Measurements from ENCODE around the gene KLHDC8B.

The KLHDC8B gene

DNA sequence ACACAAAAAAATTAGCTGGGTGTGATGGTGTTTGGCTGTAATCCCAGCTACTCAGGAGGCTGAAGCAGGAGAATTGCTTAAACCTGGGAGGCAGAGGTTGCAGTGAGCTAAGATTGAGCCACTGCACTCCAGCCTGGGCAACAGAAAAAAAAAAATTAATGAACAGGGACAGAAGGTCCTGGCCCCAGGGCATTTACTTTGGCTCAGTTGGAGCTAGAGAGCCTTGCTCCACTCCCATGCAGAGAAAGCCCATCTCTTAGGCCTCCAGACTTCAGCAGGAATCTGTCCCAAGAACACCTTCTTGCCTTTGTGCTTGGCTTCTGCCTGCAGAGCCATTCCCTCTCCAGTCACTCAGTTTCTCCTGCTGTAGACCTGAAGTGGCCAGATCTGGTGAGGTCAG is 8.7 kb downstream of the KLHDC8B start:
- ChIA-PET CTCF (no interaction called here), POLR2A (no interaction called here)
- DNase-seq (ENCODE audit: extremely low spot score), result no peak
- TF ChIP-seq SP1 (IDR thresholded peaks at IDR 0.05) (no peak), FOXK2 (IDR thresholded peaks at IDR 0.05) (no peak), LEF1 (IDR thresholded peaks at IDR 0.05; ENCODE audit: borderline replicate concordance) (no peak), SUZ12 (IDR thresholded peaks at IDR 0.05) (no peak)

GRCh38 chr3:49181351-49181750 is 10.0 kb downstream of the KLHDC8B start:
- TF ChIP-seq SUZ12 (IDR thresholded peaks at IDR 0.05) (no peak), ZNF384 (IDR thresholded peaks at IDR 0.05) (no peak), PKNOX1 (IDR thresholded peaks at IDR 0.05) (no peak), CTBP1 (IDR thresholded peaks at IDR 0.05; ENCODE audit: borderline replicate concordance) (no peak), ELF4 (IDR thresholded peaks at IDR 0.05) (no peak), FOXM1 (IDR thresholded peaks at IDR 0.05; ENCODE audit: borderline replicate concordance) (no peak), HDGF (IDR thresholded peaks at IDR 0.05; ENCODE audit: borderline replicate concordance) (no peak), NFRKB (IDR thresholded peaks at IDR 0.05) (no peak), TARDBP (IDR thresholded peaks at IDR 0.05) (no peak), SP1 (IDR thresholded peaks at IDR 0.05) (no peak), FOXK2 (IDR thresholded peaks at IDR 0.05) (no peak), L3MBTL2 (conservative IDR thresholded peaks at IDR 0.05) (no peak), LEF1 (IDR thresholded peaks at IDR 0.05; ENCODE audit: borderline replicate concordance) (no peak), BHLHE40 (IDR thresholded peaks at IDR 0.05; ENCODE audit: borderline replicate concordance) (no peak), FOXA1 (IDR thresholded peaks at IDR 0.05) (no peak), ARNT (IDR thresholded peaks at IDR 0.05) (no peak)
- no peak for DNase-seq (ENCODE audit: extremely low spot score)
- CTCF ChIA-PET, result no interaction called here
- POLR2A ChIA-PET, result interaction anchor here (1.0 kb wide), 1 partner anchor 159 kb away, joined by 3 read pairs; the partner anchor contains the start of gene USP4

DNA sequence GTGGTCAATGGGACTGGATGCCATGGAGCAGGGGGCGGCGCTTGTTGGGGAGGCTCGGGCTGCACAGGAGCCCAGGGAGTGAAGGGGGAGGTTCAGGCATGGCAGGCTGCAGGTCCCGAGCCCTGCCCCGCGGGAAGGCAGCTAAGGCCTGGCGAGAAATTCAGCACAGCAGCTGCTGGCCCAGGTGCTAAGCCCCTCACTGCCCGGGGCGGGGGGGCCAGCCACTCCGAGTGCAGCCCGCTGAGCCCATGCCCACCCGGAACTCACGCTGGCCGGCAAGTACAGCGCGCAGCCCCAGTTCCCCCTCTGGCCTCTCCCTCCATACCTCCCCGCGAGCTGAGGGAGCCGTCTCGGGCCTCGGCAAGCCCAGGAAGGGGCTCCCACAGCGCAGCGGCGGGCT is 11.3 kb downstream of the KLHDC8B start:
- no peak for TF ChIP-seq CTBP1 (IDR thresholded peaks at IDR 0.05; ENCODE audit: borderline replicate concordance)
- TF ChIP-seq ZNF384 (IDR thresholded peaks at IDR 0.05), result no peak
- TF ChIP-seq ELF4 (IDR thresholded peaks at IDR 0.05), result no peak
- TF ChIP-seq FOXK2 (IDR thresholded peaks at IDR 0.05), result no peak
- no peak for TF ChIP-seq TARDBP (IDR thresholded peaks at IDR 0.05)
- TF ChIP-seq HDGF (IDR thresholded peaks at IDR 0.05; ENCODE audit: borderline replicate concordance), result no peak
- TF ChIP-seq SP1 (IDR thresholded peaks at IDR 0.05), result no peak
- DNase-seq (ENCODE audit: extremely low spot score), result no peak
- ChIA-PET CTCF (no interaction called here), POLR2A (no interaction called here)

- TF ChIP-seq L3MBTL2 (conservative IDR thresholded peaks at IDR 0.05) (no peak), NFRKB (IDR thresholded peaks at IDR 0.05) (no peak), FOXK2 (IDR thresholded peaks at IDR 0.05) (no peak), FOXA1 (IDR thresholded peaks at IDR 0.05) (no peak), LEF1 (IDR thresholded peaks at IDR 0.05; ENCODE audit: borderline replicate concordance) (no peak), BHLHE40 (IDR thresholded peaks at IDR 0.05; ENCODE audit: borderline replicate concordance) (no peak), HDGF (IDR thresholded peaks at IDR 0.05; ENCODE audit: borderline replicate concordance) (no peak), TARDBP (IDR thresholded peaks at IDR 0.05) (no peak), SUZ12 (IDR thresholded peaks at IDR 0.05) (no peak), ZNF384 (IDR thresholded peaks at IDR 0.05) (no peak), ELF4 (IDR thresholded peaks at IDR 0.05) (no peak), PKNOX1 (IDR thresholded peaks at IDR 0.05) (no peak), CTBP1 (IDR thresholded peaks at IDR 0.05; ENCODE audit: borderline replicate concordance) (no peak)
- CTCF ChIA-PET, result no interaction called here
- no peak for DNase-seq (ENCODE audit: extremely low spot score)
- POLR2A ChIA-PET, result interaction anchor here (1.4 kb wide), 1 partner anchor 13 kb away, joined by 3 read pairs; no protein-coding TSS in a partner anchor
These were observed 12.5 kb downstream of the KLHDC8B start for GRCh38 chr3:49183873-49184272.

- TF ChIP-seq ARNT (IDR thresholded peaks at IDR 0.05) (no peak), L3MBTL2 (conservative IDR thresholded peaks at IDR 0.05) (no peak), FOXK2 (IDR thresholded peaks at IDR 0.05) (no peak), FOXA1 (IDR thresholded peaks at IDR 0.05) (no peak), TARDBP (IDR thresholded peaks at IDR 0.05) (no peak), SUZ12 (IDR thresholded peaks at IDR 0.05) (no peak), LEF1 (IDR thresholded peaks at IDR 0.05; ENCODE audit: borderline replicate concordance) (no peak), ELF4 (IDR thresholded peaks at IDR 0.05) (no peak), NFRKB (IDR thresholded peaks at IDR 0.05) (no peak), CTBP1 (IDR thresholded peaks at IDR 0.05; ENCODE audit: borderline replicate concordance) (no peak), HDGF (IDR thresholded peaks at IDR 0.05; ENCODE audit: borderline replicate concordance) (no peak), SP1 (IDR thresholded peaks at IDR 0.05) (no peak), FOXM1 (IDR thresholded peaks at IDR 0.05; ENCODE audit: borderline replicate concordance) (no peak), BHLHE40 (IDR thresholded peaks at IDR 0.05; ENCODE audit: borderline replicate concordance) (no peak), ZNF384 (IDR thresholded peaks at IDR 0.05) (no peak), PKNOX1 (IDR thresholded peaks at IDR 0.05) (no peak)
- POLR2A ChIA-PET, result no interaction called here
- CTCF ChIA-PET, result no interaction called here
- DNase-seq (ENCODE audit: extremely low spot score), result no peak
These were observed 20.3 kb downstream of the KLHDC8B start for GRCh38 chr3:49191741-49192140.

DNA sequence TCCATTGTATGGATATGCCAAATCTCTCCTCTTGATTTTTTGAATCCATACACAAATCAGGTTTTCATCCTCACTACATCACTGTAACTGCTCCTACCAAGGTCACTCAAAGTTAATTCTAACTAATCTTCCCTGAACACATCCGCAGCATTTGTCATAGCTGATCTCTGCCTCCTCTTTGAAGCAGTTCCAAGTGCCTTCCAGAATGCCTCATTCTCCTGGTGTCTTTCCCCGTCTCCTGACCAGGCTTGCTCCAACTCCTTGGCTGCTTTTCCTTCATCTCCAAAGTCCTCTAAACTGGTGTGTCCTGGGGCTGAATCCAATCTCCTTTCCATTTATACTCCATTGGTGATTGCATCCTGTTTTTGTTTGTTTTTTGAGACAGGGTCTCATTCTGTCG is 26.8 kb downstream of the KLHDC8B start:
- CTCF ChIA-PET, result no interaction called here
- POLR2A ChIA-PET, result no interaction called here
- DNase-seq (ENCODE audit: extremely low spot score), result no peak
- no peak for TF ChIP-seq CTBP1 (IDR thresholded peaks at IDR 0.05; ENCODE audit: borderline replicate concordance)
- TF ChIP-seq HDGF (IDR thresholded peaks at IDR 0.05; ENCODE audit: borderline replicate concordance), result no peak
- TF ChIP-seq BHLHE40 (IDR thresholded peaks at IDR 0.05; ENCODE audit: borderline replicate concordance), result no peak
- no peak for TF ChIP-seq PKNOX1 (IDR thresholded peaks at IDR 0.05)
- no peak for TF ChIP-seq FOXK2 (IDR thresholded peaks at IDR 0.05)
- no peak for TF ChIP-seq LEF1 (IDR thresholded peaks at IDR 0.05; ENCODE audit: borderline replicate concordance)
- TF ChIP-seq ZNF384 (IDR thresholded peaks at IDR 0.05), result no peak
- no peak for TF ChIP-seq ARNT (IDR thresholded peaks at IDR 0.05)
- TF ChIP-seq TARDBP (IDR thresholded peaks at IDR 0.05), result no peak
- no peak for TF ChIP-seq FOXM1 (IDR thresholded peaks at IDR 0.05; ENCODE audit: borderline replicate concordance)
- TF ChIP-seq ELF4 (IDR thresholded peaks at IDR 0.05), result no peak
- TF ChIP-seq L3MBTL2 (conservative IDR thresholded peaks at IDR 0.05), result no peak
- no peak for TF ChIP-seq FOXA1 (IDR thresholded peaks at IDR 0.05)
- TF ChIP-seq SP1 (IDR thresholded peaks at IDR 0.05), result no peak
- no peak for TF ChIP-seq SUZ12 (IDR thresholded peaks at IDR 0.05)
- no peak for TF ChIP-seq NFRKB (IDR thresholded peaks at IDR 0.05)

All from HEK293T (cell line).